Stimulated activated CD8-positive, alpha-beta memory T cell treated with anti-CD3 and anti-CD28 coated beads, Interleukin-12 subunit alpha, Interleukin-12 subunit beta, amount 100 ng/mL, for 4 hours (primary cell): ENCODE results near the gene MICU2.
"Not testable (repeated sequence)": the region's sequence is repeated elsewhere in the genome, so short reads cannot be mapped to it uniquely, and the experiment has no call there.

Source experiments
- DNase-seq: peaks from one replicate; pipeline ENCODE4 v3.0.0-alpha.2; 2020; ENCODE audit warnings: low read depth

MICU2 gene

DNA sequence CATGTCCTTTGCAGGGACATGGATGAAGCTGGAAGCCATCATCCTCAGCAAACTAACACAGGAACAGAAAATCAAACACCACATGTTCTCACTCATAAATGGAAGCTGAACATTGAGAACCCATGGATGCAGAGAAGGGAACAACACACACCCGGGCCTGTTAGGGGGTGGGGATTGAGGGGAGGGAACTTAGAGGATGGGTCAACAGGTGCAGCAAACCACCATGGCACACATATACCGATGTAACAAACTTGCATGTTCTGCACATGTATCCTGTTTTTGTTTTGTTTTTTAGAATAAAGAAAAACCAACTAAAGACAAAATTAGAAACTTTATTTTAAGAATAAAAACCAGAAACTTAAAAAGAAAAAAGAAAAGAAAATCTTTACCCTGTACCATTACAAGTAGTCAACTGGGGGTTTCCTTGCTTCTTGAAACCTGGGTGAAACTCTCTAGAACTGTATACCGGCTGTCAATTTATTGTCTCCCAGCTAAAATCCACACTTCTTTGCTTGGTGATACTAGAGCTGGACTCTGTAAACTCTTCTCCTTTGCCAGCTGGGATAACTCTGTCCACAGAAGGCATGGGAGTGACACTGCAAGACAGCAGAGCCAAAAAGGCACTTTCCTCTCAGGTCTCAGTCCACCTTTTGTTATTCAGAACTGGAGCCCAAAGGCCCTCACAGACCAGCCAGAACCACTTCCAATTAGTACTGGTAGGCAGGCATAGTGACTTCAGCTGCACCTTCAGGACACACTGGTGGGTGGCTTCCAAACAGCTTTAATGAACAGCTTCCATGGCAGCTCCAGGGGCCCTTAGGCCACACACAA lies 9.0 kb downstream of the MICU2 start:
- no peak for DNase-seq

DNA sequence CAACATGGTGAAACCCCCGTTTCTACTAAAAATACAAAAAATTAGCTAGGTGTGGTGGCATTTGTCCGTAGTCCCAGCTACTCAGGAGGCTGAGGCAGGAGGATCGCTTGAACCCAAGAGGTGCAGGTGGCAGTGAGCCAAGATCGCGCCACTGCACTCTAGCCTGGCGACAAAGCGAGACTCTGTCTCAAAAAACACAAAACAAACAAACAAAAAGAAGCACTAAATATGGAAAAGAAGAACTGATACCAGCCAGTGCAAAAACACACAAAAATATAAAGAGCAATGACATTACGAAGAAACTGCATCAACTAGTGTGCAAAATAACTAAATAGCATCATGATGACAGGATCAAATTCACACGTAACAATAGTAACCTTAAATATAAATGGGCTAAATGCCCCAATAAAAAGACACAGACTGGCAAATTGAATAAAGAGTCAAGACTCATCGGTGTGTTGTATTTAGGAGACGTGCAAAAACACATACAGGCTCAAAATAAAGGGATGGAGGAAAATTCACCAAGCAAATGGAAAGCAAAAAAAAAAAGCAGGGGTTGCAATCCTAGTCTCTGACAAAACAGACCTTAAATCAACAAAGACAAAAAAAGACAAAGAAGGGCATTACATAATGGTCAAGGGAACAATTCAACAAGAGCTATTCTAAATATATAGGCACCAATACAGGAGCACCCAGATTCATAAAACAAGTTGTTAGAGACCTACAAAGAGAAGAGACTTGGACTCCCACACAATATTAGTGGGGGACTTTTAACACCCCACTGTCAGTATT lies 13.1 kb downstream of the MICU2 start:
- DNase-seq = not testable (repeated sequence)

DNA sequence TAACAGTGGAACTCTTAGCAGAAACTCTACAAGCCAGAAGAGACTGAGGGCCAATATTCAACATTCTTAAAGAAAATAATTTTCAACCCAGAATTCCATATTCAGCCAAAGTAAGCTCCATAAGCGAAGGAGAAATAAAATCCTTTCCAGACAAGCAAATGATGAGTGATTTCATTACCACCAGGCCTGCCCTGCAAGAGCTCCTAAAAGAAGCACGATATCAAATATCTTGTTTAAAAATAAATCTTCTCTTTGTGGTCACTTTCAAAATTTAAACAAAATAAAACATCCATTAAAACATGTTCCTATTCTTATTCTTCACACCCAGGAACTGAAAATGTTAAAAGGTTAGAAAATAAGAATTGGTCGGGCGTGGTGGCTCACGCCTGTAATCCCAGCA lies 13.7 kb downstream of the MICU2 start:
- no peak for DNase-seq

DNA sequence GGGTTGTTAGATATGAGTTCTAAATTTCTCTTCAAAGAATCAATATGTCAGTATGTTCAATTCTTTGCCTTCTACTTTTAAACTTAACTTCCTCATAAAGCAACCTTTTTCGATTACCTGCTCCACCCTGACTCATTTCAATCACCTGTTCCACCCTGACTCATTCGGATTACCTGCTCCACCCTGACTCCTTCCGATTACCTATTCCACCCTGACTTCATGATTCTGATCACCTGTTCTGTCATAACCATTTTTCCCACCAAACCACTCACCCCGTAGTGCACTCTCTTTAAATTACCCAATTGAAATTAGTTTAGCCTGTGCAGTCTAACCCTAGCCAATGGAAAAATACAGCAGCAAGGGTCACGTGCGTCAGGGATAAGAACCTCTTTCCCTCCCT lies 14.5 kb downstream of the MICU2 start:
- not testable (repeated sequence) for DNase-seq

DNA sequence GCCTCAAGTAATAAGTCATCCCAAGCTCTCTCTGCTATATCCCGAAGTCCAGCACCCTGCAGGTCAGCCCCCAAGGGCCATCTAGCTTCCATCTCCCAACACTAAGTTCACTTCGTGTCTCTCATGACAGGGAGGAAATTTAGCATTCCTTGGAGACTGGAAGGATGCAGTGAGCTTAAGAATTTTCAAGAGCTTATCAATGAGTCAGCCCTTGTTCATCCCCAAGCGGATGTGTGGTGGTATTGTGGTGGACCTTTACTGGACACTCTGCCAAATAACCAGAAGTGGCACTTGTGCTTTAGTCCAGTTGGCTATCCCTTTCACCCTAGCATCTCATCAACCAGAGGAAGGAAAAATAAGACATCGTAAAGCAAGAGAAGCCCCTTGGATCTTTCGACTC lies 15.6 kb downstream of the MICU2 start:
- not testable (repeated sequence) for DNase-seq

DNA sequence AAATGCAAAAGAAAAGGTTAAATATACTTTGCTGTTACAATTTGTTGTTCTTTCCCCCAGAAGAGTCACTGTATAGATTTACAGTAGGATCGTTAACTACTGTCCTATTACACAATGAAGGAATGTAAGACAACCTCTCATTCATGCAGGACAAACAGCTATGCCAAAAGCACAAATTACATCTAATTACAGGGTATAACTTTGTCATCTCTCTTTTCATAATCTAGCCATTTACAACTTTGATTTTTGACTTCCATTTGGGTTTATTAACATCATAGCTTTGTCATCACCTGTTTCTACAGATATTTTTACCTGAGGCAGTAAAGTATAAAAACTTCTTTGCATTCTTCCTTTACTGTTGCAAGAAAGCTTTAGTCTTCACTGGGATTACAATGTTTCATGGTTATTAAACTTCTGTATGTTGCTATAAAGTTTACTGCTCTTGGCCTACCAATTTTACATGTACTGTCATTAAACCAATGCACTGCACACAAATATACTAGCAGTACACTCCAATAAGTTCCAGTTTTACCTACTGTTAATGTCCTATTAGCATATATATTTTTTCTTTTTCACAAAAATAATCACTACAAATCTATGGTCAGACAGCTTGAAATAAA lies 18.9 kb downstream of the MICU2 start:
- DNase-seq = no peak

DNA sequence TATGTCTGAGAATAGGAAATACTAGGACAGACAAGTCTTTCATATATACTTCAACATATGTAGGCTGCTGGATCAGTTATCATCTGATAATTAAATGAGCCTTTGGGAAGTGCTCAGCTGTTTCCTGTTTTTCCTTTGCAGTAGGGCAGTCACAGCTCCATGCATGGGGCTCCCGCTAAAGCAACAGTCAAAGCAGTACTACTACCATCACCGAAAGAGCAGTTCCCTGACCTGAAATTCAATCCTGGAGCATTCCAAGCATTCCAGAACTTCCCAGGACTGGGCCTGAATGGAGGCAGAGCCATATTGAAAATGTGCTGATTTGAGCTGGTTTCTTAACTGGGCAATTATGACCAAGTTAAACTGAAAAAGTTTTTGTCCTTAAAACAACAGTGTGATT lies 20.5 kb downstream of the MICU2 start:
- no peak for DNase-seq

DNA sequence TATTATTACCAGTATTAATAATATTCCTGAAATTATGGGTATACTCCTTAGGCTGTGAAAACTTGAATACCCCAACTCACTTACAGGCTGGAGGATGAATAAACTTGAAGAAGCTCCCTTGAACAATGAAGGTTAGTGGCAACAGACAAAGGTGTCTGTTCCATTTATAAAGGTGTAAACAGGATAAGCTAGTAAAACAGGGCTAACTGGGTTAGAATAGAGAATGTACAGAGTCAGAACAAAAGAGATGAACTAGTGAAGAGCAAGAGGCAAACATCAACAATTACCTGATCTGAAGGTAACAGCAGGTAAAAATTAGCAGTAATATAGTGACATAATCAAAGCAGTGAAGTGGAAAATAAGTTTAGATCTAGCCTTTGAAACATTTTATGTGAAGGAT lies 23.2 kb downstream of the MICU2 start:
- DNase-seq = no peak

DNA sequence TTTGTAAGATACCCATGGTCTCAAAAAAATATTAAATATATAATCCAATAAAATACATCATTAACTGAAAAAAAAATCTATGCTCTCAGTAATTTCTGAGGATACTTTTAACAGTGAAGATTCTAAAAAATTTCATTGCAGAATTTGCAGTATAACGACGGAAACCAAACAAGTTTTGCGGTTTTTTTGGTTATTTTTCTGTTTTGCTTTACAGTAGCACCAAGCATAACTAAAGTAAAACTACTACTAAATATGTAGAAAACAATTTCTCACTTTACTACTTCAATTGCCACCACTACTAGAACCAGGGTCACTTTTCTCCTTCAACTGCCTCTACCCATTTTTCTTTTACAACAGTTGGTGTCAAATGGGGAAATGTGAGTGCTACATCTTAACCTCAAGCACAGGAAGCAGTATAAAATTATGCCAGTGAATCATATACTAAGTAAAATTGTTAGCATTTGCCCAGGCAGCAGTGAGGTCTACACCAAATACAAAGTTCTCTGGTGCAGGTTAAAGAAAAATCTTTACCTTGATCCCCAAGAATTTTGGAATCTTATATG lies 24.1 kb downstream of the MICU2 start:
- no peak for DNase-seq

DNA sequence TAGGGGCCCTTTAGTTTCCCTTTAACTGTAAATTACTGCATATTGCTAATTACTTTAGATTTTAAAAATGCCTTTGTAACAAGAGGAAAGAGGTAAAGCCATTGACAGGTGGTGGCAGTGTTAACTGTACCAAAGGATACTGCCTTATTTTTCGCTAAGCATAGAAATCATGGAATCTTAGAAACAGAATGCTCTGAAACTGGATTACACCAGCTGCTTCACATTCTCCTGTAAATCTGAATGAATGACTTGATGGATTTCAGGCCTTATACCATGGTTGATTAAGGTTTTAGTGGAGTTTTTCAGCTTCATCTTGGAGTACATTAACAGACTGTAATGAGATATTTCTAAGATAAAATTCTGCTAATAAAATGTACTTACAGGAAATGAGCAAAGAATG lies 25.2 kb downstream of the MICU2 start:
- DNase-seq = no peak

DNA sequence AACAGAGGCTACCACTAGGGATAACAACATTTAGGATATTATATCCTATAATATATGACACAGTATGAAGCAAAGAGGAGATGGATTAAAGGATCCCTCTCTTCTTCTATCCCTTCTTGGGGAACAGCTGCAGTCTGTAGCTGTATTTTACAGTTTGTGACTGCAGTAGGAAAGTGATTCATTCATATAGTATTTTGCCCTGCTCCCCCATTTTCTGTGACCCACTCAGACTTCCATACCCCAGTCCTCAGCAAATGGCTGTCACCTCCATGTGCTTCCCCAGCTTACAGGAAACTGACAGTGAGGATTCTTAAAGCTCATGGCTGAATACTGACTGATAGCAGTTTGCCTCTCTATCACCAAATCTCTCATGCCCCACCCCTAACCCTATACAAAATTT lies 27.5 kb downstream of the MICU2 start:
- DNase-seq = no peak

DNA sequence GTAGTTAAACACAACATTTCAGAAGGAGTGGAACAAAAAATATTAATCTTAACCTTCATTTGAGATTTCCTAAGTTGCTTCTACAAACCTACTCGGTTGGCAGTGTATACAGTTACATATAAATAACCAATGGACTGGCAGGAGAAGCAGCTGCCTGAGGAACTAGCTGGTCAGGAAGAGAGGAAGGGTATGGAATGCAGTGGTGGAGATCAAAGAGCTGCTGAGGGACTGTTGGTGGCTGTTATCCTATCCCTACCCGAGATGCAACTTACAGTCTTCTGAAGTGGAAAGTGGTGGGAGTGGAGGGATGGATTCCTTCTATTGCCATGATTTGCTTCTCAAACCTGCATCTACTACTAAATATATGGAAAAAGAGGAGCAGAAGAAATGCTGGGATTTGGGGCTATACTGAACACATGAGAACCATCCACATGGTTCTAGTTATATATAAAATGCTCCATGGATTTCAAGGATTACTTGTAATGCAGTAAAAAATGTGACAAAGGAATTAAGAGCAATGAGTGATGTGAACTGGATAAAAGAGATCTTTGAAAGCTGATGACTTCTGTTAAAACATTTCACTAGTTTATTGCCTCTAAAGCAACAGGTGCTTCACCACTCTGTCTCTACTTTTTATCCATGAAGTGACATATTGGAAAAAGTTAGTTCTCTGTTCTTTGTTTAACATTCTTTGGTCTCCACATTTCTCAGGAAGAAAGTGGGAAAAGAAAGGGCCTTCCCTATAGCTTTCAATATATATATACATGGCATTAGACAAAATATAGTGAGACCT lies 29.9 kb downstream of the MICU2 start:
- DNase-seq = no peak

DNA sequence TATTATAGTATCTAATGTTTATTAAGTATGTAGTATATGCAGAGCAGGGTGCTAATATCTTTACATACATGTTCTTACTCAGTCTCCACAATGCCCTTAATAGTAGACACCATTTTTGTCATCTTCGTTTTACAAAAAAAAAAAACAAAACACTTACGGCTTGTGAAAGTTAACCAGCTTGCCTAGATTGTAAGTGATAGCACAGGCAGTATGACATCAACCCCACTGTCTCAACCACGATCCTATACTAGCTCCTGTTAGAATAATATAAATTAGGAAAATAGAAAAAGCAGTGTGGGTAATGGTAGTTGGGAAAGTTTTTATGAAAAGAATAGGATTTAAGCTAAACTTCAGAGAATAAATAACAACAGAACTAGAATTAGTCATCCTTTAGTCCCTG lies 34.3 kb downstream of the MICU2 start:
- DNase-seq = no peak

DNA sequence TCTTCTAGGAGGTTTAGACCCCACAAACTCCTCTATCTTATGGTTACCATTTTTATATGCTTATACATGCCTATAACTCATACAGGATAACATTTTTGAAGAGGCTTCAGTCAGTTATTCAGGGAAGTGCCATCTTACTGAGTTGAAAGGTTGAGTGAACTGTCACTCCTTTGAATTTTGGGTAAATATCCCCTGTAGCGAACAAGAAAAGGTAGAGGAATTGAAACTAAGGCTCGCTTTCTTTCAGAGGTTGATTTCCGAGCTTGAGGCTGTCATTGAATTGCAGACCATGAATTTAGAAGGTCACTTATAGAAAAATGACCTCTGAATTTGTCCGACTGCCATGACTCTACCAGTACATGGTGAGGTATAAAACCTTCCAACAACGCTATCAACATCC lies 35.1 kb downstream of the MICU2 start:
- DNase-seq = no peak

DNA sequence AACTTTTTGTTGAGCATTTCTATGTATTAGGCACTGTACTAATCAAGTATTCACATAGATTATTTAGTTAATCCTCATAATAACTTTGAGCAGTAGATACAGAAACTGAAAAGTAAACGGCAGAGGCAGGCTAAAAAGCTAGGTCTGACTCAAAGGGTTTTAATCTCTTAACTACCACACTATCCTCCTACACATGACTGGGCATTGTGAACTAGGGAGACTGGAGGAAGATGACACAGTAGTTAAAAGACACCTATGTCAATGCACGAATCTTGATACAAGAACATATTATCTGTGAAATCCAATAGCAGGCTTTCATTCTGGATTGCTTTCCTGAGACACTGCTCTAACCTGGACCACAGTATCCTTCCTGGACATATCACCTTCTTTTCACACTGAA lies 36.3 kb downstream of the MICU2 start:
- DNase-seq = no peak

DNA sequence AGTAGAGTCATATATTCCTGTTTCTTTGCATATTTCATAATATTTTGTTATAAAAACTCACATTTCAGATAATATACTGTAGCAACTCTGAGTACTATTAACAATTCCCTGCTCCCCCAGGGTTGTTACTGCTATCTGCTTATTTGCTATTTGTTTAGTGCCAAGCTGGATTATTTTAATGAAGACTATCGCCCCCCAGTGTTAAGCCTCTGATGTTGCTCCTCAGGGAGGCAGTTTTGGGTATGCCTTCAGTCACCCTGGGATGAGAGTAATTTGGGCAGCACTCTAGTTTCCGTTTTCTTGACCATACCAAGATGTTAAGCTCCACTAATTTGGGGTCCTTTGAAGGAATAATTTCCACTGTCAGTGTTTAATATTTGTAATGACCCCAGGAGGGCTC lies 46.0 kb downstream of the MICU2 start:
- no peak for DNase-seq

DNA sequence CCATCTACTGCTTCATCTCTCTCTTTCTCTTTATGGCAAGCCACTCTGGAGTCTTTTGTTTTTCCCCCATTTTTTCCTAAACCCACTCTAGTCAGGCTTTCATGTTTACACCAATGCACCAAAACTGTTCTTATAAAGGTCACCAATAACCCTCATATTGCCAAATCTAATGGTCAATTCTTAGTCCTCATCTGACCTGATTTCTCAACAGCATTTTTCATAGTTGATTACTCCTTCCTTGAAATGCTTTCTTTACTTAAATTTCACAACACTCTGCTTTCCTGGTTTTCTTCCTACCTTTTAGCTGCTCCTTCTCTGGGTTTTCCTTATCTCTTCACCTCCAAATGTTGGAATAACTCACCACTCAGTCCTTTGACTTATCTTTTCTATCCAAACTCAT lies 47.9 kb downstream of the MICU2 start:
- no peak for DNase-seq

DNA sequence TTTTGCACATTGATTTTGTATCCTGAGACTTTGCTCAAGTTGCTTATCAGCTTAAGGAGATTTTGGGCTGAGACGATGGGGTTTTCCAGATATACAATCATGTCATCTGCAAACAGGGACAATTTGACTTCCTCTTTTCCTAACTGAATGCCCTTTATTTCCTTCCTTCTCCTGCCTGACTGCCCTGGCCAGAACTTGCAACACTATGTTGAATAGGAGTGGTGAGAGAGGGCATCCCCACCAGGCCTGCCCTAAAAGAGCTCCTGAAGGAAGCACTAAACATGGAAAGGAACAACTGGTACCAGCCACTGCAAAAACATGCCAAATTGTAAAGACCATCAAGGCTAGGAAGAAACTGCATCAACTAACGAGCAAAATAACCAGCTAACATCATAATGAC lies 50.7 kb downstream of the MICU2 start:
- not testable (repeated sequence) for DNase-seq

DNA sequence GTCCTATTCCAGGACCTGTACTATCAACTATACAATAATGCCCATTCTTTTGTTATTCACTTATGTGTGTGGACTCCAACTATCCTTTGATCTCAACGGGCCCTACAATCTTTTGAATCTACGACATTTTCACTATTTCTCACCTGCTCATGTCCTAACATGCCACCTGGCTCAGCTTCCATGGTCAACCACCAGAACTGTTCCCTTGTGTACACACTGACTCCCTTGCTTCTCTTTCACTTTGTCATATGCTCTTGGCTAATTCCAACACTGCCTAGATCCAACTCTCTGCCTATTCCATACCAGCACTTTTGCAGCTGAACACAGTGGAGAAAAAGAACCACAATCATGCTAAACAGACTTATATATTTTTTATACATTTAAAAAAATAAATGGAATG lies 53.1 kb downstream of the MICU2 start:
- no peak for DNase-seq

DNA sequence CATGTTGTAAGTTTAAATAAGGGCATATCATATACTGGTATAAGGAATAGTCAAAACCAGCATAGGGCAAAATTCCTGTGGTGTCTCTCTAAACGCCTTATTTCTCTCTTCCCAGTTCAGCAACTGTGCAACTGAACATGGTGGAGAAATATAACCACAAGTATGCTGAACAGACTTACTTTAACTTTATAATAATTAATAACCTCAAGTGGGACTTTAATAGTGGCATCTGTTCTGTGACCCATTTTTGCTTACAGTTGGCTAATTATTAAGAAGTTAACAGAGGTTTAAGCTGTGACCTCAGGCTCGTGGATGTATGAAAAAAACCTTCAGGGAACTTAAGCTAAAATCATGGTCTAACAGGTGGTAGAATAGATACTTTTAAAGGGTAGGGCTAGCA lies 54.3 kb downstream of the MICU2 start:
- no peak for DNase-seq

DNA sequence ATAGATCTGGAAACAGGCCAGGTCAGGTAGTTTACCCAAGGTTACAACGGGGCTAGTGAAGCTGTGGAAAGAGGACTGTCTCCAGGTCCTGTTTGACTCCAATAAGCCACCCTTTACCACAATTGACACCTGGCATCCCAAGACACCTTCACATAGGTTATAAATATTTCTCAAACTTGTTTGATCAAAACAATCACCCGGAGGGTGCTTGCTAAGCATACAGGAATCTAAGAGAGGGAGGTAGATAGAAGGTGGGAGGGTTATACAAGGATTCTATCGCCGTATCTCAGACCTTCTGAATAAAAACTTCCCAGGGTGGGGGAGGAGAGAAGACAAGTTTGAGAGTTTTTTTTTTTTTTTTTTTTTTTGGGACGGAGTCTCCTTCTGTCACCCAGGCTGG lies 55.4 kb downstream of the MICU2 start:
- DNase-seq = no peak

DNA sequence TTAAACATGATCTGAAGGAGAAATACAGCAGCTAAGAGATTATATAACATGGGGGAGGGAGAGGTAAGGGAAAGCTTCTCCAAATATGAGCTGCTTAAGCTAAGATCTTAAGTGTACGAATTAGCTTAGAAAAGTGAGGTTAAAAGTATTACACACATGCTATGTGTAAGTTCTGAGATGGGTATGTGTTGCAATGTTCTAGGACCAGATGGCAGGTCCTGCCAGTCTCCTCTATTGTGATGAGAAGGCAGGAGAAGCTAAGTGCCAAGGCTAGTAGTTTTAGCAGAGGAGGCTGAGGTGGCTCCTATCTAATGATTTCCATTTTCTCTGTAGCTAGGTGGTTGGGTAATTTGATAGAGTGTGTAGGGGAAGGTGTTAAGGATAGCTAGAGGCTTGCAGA lies 57.6 kb downstream of the MICU2 start:
- no peak for DNase-seq
